Loucy (cell line): Measurements from ENCODE around the gene CACNB2.
"Not testable (repeated sequence)": the region's sequence is repeated elsewhere in the genome, so short reads cannot be mapped to it uniquely, and the experiment has no call there.

Source experiments
- H2AFZ ChIP-seq: fragments of 200-600 bp; sonication (generic); 2 replicates; pipeline ENCODE4 v1.6.0; 2016; ENCODE audit warnings: antibody characterized with exemption, mild to moderate bottlenecking, low read length, moderate library complexity
- H3F3A ChIP-seq: fragments of 200-600 bp; 2 replicates; pipeline ENCODE4 v1.6.0; 2016; ENCODE audit warnings: antibody characterized with exemption, low read depth, mild to moderate bottlenecking
- H3K27me3 ChIP-seq: fragments of 200-600 bp; sonication (generic); 2 replicates; pipeline ENCODE4 v1.6.1; 2014; ENCODE audit warnings: low read length, mild to moderate bottlenecking; ENCODE audit not compliant: insufficient read depth, poor library complexity, severe bottlenecking
- H3K36me3 ChIP-seq: fragments of 200-600 bp; sonication (generic); 2 replicates; pipeline ENCODE4 v1.6.1; 2016; ENCODE audit warnings: low read length; ENCODE audit not compliant: insufficient read depth
- H3K4me1 ChIP-seq: fragments of 200-600 bp; sonication (generic); 2 replicates; pipeline ENCODE4 v1.5.1; 2014; ENCODE audit warnings: low read length, mild to moderate bottlenecking; ENCODE audit not compliant: insufficient read depth, poor library complexity, severe bottlenecking
- H3K4me2 ChIP-seq: fragments of 200-600 bp; sonication (generic); 2 replicates; pipeline ENCODE4 v1.6.0; 2014; ENCODE audit warnings: antibody characterized with exemption, low read length, low read depth, mild to moderate bottlenecking; ENCODE audit not compliant: poor library complexity, severe bottlenecking
- H3K4me3 ChIP-seq: fragments of 200-600 bp; sonication (generic); 2 replicates; pipeline ENCODE4 v1.5.1; 2014; ENCODE audit warnings: low read length, mild to moderate bottlenecking, mixed read lengths; ENCODE audit not compliant: poor library complexity, severe bottlenecking
- H3K79me2 ChIP-seq: fragments of 200-600 bp; sonication (generic); 2 replicates; pipeline ENCODE4 v1.6.1; 2014; ENCODE audit warnings: low read length; ENCODE audit not compliant: insufficient read depth
- H3K9ac ChIP-seq: fragments of 200-600 bp; sonication (generic); 2 replicates; pipeline ENCODE4 v1.6.0; 2014; ENCODE audit warnings: mild to moderate bottlenecking, low read depth, low read length, moderate library complexity; ENCODE audit not compliant: poor library complexity, severe bottlenecking
- H3K9me2 ChIP-seq: fragments of 200-600 bp; sonication (generic); replicated peaks from 2 replicates; pipeline ENCODE4 v1.6.1; 2016; ENCODE audit warnings: low read depth, low read length, mixed read lengths
- H3K9me3 ChIP-seq: fragments of 200-600 bp; sonication (generic); 2 replicates; pipeline ENCODE4 v1.6.1; 2014; ENCODE audit warnings: mild to moderate bottlenecking, antibody characterized with exemption, low read length, low read depth; ENCODE audit not compliant: insufficient read depth
- H4K20me1 ChIP-seq: fragments of 200-600 bp; sonication (generic); 2 replicates; pipeline ENCODE4 v1.6.0; 2014; ENCODE audit warnings: antibody characterized with exemption, low read length, mild to moderate bottlenecking; ENCODE audit not compliant: insufficient read depth, poor library complexity, severe bottlenecking
- CTCF ChIP-seq: fragments of 200-600 bp; sonication (generic); conservative IDR thresholded peaks from 2 replicates; pipeline ENCODE4 v1.5.1; 2014; ENCODE audit warnings: mild to moderate bottlenecking, antibody characterized with exemption, low read length
- EZH2phosphoT487 ChIP-seq: fragments of 200-600 bp; IDR thresholded peaks from 2 replicates; pipeline ENCODE4 v1.6.1; 2018; ENCODE audit warnings: antibody characterized with exemption, mild to moderate bottlenecking, moderate library complexity, borderline replicate concordance

The CACNB2 gene

GRCh38 chr10:18577823-18578685, 437.8 kb downstream of the CACNB2 start:
- Histone ChIP-seq H3K27me3 (no peaks in the 10 kb centered on the region), H4K20me1 (no peaks in the 10 kb centered on the region), H3K4me1 (peaks cover 31% of the 10 kb centered on the region), H3K4me3 (no peak overlapping the region), H3K9me2 (no peaks in the 10 kb centered on the region), H2AFZ (no peak overlapping the region), H3K36me3 (peaks cover 24% of the 10 kb centered on the region; the same call in 1 of the 2 replicates), H3F3A (no peaks in the 10 kb centered on the region), H3K9ac (no peak overlapping the region), H3K9me3 (no peaks in the 10 kb centered on the region; the same call in 1 of the 2 replicates), H3K79me2 (no peaks in the 10 kb centered on the region; the same call in 1 of the 2 replicates), H3K4me2 (no peak overlapping the region)
- no peak for TF ChIP-seq EZH2phosphoT487

DNA sequence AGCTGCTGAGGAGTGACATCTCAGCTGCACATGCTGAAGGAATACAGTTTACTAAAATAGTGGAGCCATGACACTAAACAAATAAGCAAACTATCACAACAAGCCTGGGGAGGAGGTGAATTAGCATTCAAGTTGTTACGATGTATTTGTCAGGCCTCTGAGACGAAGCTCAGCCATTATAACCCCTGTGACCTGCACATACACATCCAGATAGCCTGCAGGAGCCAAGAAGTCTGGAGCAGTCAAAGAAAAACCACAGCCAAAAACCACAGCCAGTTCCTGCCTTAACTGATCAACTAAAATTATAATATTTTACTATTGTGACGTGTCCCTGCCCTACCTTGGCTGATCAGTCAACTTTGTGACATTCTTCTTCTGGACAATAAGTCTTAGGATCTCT, 442.6 kb downstream of the CACNB2 start:
- Histone ChIP-seq H4K20me1 (no peaks in the 10 kb centered on the region), H3K79me2 (peaks cover 2% of the 10 kb centered on the region; the same call in 1 of the 2 replicates), H3K9me3 (0 out of 2 replicates have a peak, but pooled peaks cover 7% of the 10 kb centered on the region), H2AFZ (peak overlapping the region; percentile 58; the same call in 1 of the 2 replicates), H3F3A (no peaks in the 10 kb centered on the region), H3K4me1 (peaks cover 50% of the 10 kb centered on the region), H3K36me3 (peaks cover 33% of the 10 kb centered on the region; the same call in 1 of the 2 replicates), H3K9me2 (no peaks in the 10 kb centered on the region), H3K9ac (peak overlapping the region; percentile 73), H3K4me3 (peak overlapping the region; percentile 64), H3K27me3 (no peaks in the 10 kb centered on the region), H3K4me2 (peak overlapping the region; percentile 84)
- TF ChIP-seq EZH2phosphoT487 (no peak), CTCF (no peak)

- 0 out of 2 replicates have a peak, but pooled peaks cover 7% of the 10 kb centered on the region for H3K9me3 ChIP-seq
- H3K79me2 ChIP-seq, result peaks cover 3% of the 10 kb centered on the region; the same call in 1 of the 2 replicates
Observed at GRCh38 chr10:18583575-18584270, 443.5 kb downstream of the CACNB2 start.

DNA sequence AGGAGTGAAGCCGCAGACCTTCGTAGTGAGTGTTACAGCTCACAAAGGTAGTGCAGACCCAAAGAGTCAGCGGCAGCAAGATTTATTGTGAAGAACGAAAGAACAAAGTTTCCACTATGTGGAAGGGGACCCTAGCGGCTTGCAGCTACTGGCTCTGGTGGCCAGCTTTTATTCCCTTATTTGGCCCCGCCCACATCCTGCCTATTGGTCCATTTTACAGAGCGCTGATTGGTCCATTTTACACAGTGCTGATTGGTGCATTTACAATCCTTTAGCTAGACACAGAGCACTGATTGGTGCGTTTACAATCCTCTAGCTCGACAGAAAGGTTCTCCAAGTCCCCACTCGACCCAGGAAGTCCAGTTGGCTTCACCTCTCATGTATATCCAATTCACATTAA, 446.4 kb downstream of the CACNB2 start:
- peaks cover 32% of the 10 kb centered on the region; the same call in 1 of the 2 replicates for H3K36me3 ChIP-seq

More at GRCh38 chr10:18583575-18584270, 443.5 kb downstream of the CACNB2 start:
- no peaks in the 10 kb centered on the region for H4K20me1 ChIP-seq
- no peak overlapping the region for H2AFZ ChIP-seq
- H3K4me1 ChIP-seq, result peaks cover 50% of the 10 kb centered on the region
- no peaks in the 10 kb centered on the region for H3K27me3 ChIP-seq
- no peaks in the 10 kb centered on the region for H3K9me2 ChIP-seq
- peak overlapping the region; percentile 64 for H3K4me3 ChIP-seq
- H3K9ac ChIP-seq, result peak overlapping the region; percentile 73
- peaks cover 39% of the 10 kb centered on the region; the same call in 1 of the 2 replicates for H3K36me3 ChIP-seq
- TF ChIP-seq CTCF (peak; percentile 56), EZH2phosphoT487 (no peak)
- H3F3A ChIP-seq, result no peaks in the 10 kb centered on the region
- peak overlapping the region; percentile 84 for H3K4me2 ChIP-seq

GRCh38 chr10:18591141-18591540, 450.9 kb downstream of the CACNB2 start:
- not testable (repeated sequence) for H3K9me3 ChIP-seq, H3K27me3 ChIP-seq, H3K4me3 ChIP-seq, H3F3A ChIP-seq, H2AFZ ChIP-seq, H3K4me1 ChIP-seq, H4K20me1 ChIP-seq, H3K9me2 ChIP-seq, H3K79me2 ChIP-seq, H3K9ac ChIP-seq, H3K4me2 ChIP-seq
- H3K36me3 ChIP-seq, result peaks cover 26% of the 10 kb centered on the region; the same call in 1 of the 2 replicates

More for the DNA sequence above, 446.4 kb downstream of the CACNB2 start:
- not testable (repeated sequence) for H2AFZ ChIP-seq, H3K27me3 ChIP-seq, H4K20me1 ChIP-seq, H3K79me2 ChIP-seq, H3K9me2 ChIP-seq, H3K9me3 ChIP-seq, H3F3A ChIP-seq, H3K9ac ChIP-seq, H3K4me3 ChIP-seq, H3K4me2 ChIP-seq
- H3K4me1 ChIP-seq, result peaks cover 33% of the 10 kb centered on the region
